AG04450 (cell line): ENCODE measurements around the gene RGS16. TPM values are rescaled to one million over a fixed set of nuclear protein-coding genes. Genes with fewer than 3 reads are reported as not detected.

ENCODE experiments used
- CTCF ChIA-PET: fragments of 300-600, 350-600 bp; formaldehyde crosslinking; extraction: SDS; loops from one replicate; lab custom pipeline; 2022; ENCODE audit warnings: antibody characterized with exemption, inconsistent platforms; lab: Charles Lee
- POLR2A ChIA-PET: fragments of 350-600 bp; formaldehyde crosslinking; extraction: SDS; loops from one replicate; lab custom pipeline; 2021; ENCODE audit warnings: antibody characterized with exemption, inconsistent platforms; lab: Yijun Ruan, JAX
- DNase-seq: peaks from one replicate; pipeline ENCODE4 v3.0.0-alpha.2; 2011; ENCODE audit warnings: low read depth, low spot score
- H3K27ac ChIP-seq: one replicate; pipeline ENCODE4 v1.5.1; 2012; ENCODE audit warnings: low read depth, low read length, control low read depth
- H3K27me3 ChIP-seq: one replicate; pipeline ENCODE4 v1.6.0; 2012; ENCODE audit warnings: low read length; ENCODE audit not compliant: control insufficient read depth, insufficient read depth
- H3K4me3 ChIP-seq: 2 replicates; pipeline ENCODE4 v1.5.1; 2011; ENCODE audit warnings: mild to moderate bottlenecking, low read depth, low read length, control low read depth
- H3K9me3 ChIP-seq: 2 replicates; pipeline ENCODE4 v1.5.1; 2012; ENCODE audit warnings: low read length; ENCODE audit not compliant: control insufficient read depth, insufficient read depth
- CTCF ChIP-seq: IDR thresholded peaks from 2 replicates; pipeline ENCODE4 v1.5.1; 2011; ENCODE audit warnings: low read depth, low read length, control low read depth, inconsistent platforms
- polyA plus RNA-seq: library from polyadenylated mRNA; depleted of rRNA; stranded (reverse); fragments of >200 nt; gene quantifications from 2 replicates; pipeline ENCODE4 v1.2.3, GENCODE V29; 2011

RGS16 gene
- polyA plus RNA-seq, 1 experiment = 0.10 TPM

GRCh38 chr1:182574156-182574555 is 30.0 kb downstream of the RGS16 start:
- Histone ChIP-seq H3K27me3 (no peaks in the 10 kb centered on the region), H3K9me3 (no peaks in the 10 kb centered on the region), H3K4me3 (no peak overlapping the region), H3K27ac (no peak overlapping the region)
- CTCF ChIA-PET = interaction anchor here (1.2 to 3.2 kb wide), 3 partner anchors 19 to 27 kb away, joined by 3 to 22 read pairs (median 5); no protein-coding TSS in a partner anchor
- TF ChIP-seq CTCF = no peak
- no peak for DNase-seq
- POLR2A ChIA-PET = no interaction called here

GRCh38 chr1:182570611-182570970 is 33.6 kb downstream of the RGS16 start:
- ChIA-PET POLR2A (no interaction called here), CTCF (no interaction called here)
- H3K27ac ChIP-seq = no peak overlapping the region
- no peaks in the 10 kb centered on the region for H3K9me3 ChIP-seq
- H3K4me3 ChIP-seq = no peak overlapping the region
- no peak for DNase-seq
- no peaks in the 10 kb centered on the region for H3K27me3 ChIP-seq
- no peak for TF ChIP-seq CTCF

GRCh38 chr1:182569939-182570610 is 34.1 kb downstream of the RGS16 start:
- no peaks in the 10 kb centered on the region for H3K27me3 ChIP-seq
- no peaks in the 10 kb centered on the region for H3K9me3 ChIP-seq
- no peak for DNase-seq
- ChIA-PET POLR2A (no interaction called here), CTCF (no interaction called here)
- H3K4me3 ChIP-seq = no peak overlapping the region
- no peak overlapping the region for H3K27ac ChIP-seq
- no peak for TF ChIP-seq CTCF

- POLR2A ChIA-PET = no interaction called here
- no peaks in the 10 kb centered on the region for H3K27me3 ChIP-seq
- H3K27ac ChIP-seq = no peak overlapping the region
- no peaks in the 10 kb centered on the region for H3K9me3 ChIP-seq
- no peak for DNase-seq
- CTCF ChIA-PET = interaction anchor here (1.2 kb wide), 1 partner anchor 32 kb away, joined by 3 read pairs; no protein-coding TSS in a partner anchor
- TF ChIP-seq CTCF = no peak
- H3K4me3 ChIP-seq = no peak overlapping the region
These were observed 35.4 kb downstream of the RGS16 start for GRCh38 chr1:182568647-182569284.

GRCh38 chr1:182567629-182568028 is 36.6 kb downstream of the RGS16 start:
- no peak for TF ChIP-seq CTCF
- ChIA-PET CTCF (interaction anchor here (1.3 kb wide), 1 partner anchor 425 kb away, joined by 4 read pairs; no protein-coding TSS in a partner anchor), POLR2A (no interaction called here)
- no peaks in the 10 kb centered on the region for H3K9me3 ChIP-seq
- no peaks in the 10 kb centered on the region for H3K27me3 ChIP-seq
- no peak overlapping the region for H3K4me3 ChIP-seq
- no peak overlapping the region for H3K27ac ChIP-seq
- DNase-seq = no peak
